CD4-positive, alpha-beta T cell treated with Interleukin-17A for 1 hour (primary cell): ENCODE measurements around the gene CETN3.
"Not testable (repeated sequence)": the region's sequence is repeated elsewhere in the genome, so short reads cannot be mapped to it uniquely, and the experiment has no call there.

Experiments
- DNase-seq: peaks from one replicate; pipeline ENCODE4 v3.0.0-alpha.2; 2020

CETN3 gene

DNA sequence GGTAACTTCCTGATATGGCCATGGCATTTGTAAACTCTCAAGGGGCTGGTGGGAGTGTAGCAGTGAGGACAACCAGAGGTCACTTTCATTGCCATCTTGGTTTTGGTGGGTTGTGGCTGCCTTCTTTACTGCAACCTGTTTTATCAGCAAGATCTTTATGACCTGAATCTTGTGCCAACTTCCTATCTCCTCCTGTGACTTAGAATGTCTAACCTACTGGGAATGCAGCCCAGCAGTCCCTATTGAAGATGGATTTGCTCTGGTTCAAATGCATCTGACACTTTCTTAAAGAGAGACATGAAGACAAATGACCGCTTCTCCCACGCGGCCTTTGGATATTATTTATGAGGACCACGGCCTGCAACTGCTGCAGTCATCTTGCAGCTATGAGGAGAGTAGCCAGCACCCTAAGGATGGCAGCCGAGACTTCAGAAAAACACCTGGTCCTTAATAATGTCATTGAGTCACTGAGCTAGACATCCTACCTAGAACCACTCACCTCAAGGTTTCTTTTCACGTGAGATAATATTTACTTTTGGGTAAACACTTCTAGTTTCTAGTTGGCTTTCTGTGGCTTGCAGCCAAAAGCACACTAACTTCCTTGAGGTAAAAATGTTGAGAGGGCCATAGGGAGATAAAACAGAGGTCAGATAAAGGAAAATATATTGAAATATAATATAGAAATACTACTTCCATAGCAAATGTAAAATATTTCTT lies 28.2 kb downstream of the CETN3 start:
- no peak for DNase-seq

DNA sequence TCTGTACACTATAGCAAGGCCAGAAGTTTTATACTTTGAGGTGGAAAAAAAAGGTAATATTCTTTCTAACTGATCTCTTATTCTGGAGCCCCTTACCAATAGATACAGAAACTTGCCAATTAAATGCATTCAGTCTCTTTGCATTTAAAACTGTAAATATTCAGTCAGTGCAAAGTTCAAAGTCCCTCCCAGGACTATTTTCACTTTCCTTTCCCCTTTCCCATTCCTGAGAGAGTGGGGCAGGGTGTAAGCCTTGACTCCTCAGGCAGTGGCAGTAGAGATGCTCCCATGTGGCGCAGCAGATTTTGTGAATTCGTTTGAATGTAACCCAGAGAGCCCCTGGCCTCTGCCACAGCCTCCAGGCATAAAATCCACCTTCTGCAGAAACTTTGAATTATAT lies 29.9 kb downstream of the CETN3 start:
- DNase-seq, result no peak

DNA sequence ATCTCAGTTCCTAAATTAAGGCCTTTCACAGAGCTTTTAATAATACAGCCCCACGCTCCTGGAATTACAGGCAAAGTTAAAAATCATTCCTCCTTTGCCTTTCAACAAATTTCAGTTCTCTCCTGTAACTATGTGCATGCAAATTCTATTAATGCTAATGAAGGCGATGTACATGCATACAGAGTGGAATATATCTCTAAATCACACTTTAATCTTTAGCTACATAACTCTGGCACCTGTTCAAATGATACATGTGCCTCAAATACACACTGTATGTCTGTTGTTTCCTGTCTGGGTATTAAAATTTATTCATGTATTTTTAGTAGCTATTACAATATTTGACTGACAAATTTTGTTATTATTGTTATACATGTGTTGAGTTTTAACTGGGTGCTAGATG lies 30.8 kb downstream of the CETN3 start:
- no peak for DNase-seq

DNA sequence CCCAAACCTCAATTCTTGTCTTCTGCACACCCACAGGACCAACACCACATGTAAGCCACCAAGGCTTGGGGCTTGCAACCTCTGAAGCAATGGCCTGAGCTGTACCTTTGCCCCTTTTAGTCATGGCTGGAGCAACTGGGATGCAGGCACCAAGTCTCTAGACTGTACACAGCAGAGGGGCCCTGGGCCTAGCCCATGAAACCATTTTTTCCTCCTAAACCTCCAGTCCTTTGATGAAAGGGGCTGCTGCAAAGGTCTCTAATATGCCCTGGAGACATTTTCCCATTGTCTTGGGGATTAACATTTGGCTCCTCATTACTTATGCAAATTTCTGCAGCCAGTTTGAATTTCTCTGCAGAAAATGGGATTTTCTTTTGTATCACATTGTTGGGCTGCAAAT lies 38.3 kb downstream of the CETN3 start:
- DNase-seq, result not testable (repeated sequence)

DNA sequence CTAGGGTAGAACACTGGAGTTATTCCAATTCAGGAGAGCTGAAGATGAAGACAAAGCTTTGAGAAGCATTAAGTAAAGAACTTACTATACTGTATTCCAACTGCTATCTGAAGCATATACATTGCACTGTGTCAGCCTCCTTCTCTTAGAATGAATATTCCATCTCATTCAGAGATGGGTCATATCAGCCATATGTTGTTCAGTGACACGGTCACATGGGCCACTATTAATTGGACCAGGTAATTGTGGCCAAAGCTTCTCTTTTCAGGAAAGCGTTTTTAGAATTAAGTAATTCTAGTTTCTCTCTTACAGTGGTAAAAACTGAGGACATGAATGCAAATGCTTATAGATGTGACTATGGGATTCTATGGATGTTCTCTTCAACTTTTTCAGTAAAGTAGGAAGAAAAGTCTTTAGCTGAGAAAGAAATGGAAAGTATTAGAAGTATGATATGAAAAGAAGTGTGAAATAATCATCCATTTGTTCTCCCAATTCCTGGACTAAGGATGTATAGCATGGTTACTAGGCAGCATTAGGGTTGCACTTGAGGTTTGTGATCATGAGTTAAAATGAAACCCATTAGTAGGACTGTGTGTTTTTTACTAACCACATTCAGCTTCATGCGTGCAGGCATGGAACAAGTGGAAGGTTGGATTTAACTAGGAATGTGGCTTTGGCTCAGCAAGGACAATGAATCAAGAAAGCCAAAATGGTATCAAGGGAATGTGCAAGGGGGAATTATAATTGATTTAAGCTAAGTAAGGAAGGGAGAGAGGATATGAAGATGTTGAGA lies 40.9 kb downstream of the CETN3 start:
- no peak for DNase-seq

DNA sequence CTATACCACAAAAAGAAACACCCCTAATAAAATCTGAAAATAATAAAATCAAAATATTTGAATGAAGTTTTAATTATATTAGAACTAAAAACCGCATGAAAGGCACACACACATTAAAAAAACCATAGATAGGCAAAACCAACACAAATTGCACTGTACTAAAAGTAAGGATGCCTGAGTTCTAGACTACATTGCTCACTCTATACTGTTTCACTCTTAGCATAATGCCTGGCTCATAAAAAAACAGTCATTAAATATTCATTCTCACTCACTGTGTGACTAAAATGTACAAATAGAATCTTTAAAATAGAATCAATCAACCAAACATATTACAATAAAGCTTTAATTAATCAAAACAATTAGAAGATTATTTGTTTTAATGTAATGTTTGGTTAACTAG lies 41.7 kb downstream of the CETN3 start:
- no peak for DNase-seq

DNA sequence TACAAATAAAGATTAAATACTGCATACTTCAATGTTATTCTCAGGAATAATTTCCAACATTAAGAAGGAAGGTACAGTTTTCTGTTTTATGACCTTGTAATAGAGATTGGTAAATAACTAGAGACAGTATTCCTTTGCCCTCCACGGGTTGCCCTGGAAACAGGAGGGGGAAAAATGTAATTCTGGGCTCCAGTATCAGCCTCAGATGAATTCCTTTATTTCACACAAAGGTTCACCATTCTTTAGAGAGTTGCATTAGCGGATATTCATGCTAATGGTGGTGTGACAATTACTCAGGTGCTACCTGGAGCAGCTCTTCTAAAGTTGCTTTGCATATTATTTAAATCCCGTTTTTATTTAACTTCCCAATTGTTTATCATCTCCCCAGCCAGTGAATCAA lies 42.6 kb downstream of the CETN3 start:
- no peak for DNase-seq

DNA sequence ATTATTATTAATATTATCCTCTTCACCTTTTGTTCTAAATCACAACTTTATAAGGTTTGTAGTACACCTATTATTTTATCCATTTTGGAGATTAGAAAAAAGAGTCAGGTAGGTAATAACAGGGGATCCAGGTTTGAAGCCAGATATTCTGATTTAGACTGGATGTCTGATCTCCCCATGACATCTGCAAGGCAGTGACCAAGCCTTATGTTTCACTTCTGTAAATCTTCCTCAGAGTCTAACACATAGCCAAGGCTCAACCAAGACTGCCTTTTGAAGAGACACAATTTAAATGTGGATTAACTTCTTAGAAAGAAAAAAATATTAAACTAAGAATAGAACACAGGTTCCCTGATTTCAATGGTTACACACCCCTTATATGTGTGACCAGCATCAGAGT lies 44.2 kb downstream of the CETN3 start:
- DNase-seq, result no peak

DNA sequence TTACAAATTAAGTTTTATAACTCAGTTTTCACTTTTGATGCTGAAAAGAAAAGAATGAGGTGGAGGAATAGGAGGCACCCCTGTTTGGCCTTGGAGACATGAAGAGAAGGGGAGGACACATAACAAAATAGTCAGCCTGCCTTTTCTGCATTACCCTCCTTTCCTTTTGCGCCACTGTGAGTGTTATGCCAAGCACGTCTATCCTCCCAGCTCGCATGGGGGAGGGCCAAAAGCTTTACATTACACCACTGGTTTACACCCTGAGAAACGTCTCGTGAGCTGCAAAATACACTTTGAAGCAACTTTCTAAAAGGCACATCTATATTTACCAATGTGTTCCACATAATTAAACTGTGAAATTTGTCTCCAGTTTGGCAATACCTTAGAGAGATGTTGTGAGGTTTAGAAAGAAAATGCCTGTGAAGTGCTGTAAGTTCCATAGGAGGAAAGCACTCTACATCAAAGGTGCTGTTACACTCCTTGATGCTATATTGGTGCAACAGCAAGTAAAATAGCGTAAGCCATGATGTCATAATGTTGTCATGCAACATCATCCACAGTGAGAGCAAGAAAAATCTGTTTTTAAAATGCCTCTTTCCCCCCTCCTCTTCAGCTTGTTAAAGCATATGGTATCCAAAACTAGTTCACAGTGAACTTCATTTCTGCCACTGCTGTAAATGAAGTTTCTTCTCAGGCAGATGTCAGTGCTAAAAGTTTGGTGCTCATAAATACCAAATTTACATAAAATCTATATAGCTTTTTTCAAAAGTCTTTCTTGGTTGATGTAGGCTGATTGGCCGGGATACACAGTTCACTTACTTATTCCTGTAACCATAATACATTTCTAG lies 50.3 kb downstream of the CETN3 start:
- DNase-seq, result no peak

DNA sequence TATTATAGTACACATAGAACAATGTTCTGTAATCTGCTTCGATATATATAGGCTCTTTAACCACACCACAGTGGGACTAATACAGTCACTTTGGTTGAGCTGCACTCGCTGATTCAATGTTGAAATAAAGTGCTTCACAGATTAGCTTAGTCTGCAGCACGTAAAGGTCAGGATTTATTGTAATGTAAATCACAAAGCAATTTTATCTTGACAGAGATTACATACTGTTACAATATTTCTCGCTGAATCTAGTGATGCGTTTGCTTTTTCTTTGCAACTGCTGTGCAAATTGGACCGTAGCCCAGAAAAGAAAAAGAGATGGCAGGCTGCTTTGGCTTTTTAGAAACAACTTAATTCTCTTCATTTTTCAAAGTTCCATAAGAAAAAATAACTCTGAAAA lies 52.9 kb downstream of the CETN3 start:
- DNase-seq, result no peak

DNA sequence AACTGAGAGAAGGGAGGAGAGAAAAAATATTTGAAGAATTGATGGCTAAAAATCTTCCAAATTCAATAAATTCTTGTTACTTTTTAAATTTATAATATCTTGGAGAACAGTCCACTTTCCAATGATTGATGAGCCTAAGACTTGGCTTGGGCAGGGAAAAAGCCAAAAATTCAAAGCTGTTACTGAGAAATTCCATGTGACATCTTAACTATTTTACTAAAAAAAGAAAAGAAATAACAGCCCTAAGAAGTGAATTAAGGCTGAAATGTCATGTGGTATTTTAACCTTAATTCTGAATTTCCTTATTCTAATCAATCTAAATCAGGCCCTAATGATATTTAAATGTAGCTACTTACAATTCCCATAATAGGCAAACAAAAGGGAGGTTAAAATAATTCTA lies 53.4 kb downstream of the CETN3 start:
- DNase-seq, result no peak

DNA sequence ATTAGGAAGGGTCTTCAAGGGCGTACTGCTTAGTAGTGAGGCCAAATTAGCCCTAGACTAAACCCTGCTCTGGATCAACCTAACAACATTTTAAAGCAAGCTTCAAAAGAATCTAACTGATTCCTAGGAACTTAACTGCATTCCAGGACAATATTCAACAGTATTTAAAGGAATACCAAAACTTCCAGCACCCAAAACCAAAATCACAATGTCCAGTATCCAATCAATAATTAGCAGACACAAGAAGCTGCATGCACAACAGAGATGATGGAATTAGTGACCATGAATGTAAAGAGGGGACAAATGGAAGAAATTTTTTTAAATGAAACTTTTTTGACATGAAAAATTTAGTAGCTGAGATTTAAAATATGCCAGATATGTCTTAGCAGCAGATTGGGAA lies 53.9 kb downstream of the CETN3 start:
- no peak for DNase-seq

DNA sequence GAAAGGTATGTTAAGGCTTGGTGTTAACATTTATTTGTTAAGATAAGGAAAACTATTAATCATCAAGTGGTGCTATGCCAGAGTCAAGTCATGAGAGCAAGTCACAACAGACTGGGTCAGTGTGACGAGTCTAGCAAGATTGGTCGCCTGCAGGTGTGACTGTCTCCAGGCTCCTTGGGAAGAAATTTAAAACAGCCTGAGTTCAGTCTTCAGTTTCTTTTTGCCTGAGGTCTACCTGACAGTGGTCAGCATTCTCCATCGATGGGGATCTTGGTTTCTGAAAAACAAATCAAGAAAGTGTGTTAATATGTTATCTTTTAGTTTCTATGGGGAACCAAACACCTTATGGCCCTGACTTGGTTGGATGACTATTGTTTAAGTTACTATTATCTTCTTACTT lies 56.3 kb downstream of the CETN3 start:
- no peak for DNase-seq

DNA sequence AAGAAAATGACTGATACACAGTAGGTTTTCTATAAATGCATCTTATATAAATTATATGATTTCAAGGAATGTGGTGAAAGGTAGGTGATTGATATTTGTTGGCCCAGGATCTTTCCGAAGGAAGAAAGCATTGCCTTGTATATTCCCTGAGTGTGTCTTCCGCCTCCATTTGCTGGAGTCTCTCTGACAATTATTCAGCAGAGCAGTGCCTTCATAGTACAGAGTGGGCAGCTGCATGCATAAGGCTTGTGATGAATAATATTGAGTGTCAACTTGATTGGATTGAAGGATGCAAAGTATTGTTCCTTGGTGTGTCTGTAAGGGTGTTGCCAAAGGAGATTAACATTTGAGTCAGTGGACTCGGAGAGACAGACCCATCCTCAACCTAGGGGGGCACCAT lies 58.5 kb downstream of the CETN3 start:
- DNase-seq, result no peak

DNA sequence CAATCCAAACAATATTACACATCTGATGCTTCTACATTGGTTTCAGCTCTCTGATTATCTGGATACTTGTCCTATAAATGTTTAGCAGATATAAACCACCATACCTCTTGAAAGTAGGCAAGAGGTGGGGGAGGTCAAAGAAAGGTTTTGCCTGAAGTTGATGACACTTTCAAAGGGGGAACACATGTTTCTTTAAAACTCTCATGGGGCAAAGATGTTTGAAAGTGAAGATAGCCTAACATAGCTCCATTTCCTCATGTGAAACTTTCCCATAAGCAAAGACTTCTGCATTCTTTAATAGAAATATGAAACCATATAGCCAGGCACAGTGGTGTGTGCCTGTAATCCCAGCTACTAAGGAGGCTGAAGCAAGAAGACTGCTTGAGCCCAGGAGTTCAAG lies 62.1 kb downstream of the CETN3 start:
- DNase-seq, result no peak

DNA sequence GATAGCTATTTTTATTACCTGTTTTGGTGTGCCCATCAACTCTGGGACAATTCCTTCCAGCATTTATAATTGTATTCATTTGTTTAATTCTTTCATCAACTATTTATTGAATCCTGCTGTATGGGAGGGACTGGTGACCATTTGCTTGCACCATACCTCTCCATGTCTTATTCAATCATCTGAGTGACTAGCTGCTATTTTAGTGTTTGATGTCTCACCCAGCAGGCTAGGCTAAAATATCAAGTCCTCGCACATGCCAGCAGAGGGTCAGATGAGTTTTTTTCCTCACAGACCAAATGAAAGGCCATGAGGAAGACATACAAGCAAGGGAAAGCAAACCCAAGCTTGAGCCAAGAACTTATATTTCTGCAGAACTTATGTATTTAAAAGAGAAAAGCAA lies 63.9 kb downstream of the CETN3 start:
- no peak for DNase-seq

DNA sequence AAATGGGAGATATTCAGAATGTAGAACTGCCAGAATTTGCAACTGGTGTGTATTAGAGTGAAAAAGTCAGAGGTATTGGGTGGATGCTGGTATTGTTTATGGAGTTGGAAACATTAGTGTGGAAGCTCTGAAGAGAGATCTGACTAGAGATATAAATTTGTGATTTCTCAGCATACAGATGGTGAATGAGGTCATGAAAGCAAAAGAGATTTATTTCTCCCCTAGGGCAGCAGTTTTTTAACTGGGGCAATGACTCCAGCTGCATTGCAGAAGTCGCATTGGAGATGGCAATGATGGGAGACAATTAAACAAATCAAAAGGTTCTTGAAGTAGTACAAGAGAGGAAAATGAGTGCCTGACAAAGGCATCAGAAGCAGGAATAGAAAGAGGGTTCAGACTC lies 64.9 kb downstream of the CETN3 start:
- DNase-seq, result no peak

DNA sequence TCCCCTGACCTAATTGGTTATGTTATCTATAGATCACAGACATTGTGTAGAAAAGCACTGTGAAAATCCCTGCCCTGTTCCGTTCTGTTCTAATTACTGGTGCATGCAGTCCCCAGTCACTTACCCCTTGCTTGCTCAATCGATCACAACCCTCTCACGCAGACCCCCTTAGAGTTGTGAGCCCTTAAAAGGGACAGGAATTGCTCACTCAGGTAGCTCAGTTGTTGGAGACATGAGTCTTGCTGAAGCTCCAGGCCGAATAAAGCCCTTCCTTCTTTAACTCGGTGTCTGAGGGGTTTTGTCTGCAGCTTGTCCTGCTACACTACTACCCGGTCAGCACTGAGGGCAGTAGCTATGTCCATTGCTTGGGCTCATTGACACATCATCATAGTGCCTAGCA lies 65.8 kb downstream of the CETN3 start:
- not testable (repeated sequence) for DNase-seq

DNA sequence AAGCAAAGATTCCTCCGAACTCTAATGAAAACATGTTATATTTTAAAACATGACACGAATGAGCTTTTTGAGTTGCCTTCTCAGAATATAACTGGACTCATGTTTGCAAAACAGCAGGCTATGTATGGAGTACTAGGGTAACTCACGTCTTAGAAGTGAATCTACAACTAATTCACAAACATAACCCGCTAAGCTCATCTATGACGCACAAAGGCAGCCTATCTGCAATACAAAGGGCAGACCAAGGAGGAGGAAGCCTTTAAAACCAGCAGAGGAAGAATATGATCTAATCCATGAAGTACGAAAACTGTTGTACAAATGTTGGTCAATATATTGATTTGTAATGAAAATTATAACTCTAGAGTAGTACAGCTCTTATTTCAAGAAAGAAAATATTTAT lies 67.0 kb downstream of the CETN3 start:
- DNase-seq, result no peak
